GM19467 (cell line): Measurements from ENCODE around the gene OPTC.
"Not testable (repeated sequence)": the region's sequence is repeated elsewhere in the genome, so short reads cannot be mapped to it uniquely, and the experiment has no call there.

Experiments used
- ATAC-seq: cut with Tn5 transposase; IDR thresholded peaks from one replicate; pipeline ENCODE4 v1.9.1; 2021; ENCODE audit warnings: mild to moderate bottlenecking, moderate library complexity; ENCODE audit not compliant: unreplicated experiment

The OPTC gene

DNA sequence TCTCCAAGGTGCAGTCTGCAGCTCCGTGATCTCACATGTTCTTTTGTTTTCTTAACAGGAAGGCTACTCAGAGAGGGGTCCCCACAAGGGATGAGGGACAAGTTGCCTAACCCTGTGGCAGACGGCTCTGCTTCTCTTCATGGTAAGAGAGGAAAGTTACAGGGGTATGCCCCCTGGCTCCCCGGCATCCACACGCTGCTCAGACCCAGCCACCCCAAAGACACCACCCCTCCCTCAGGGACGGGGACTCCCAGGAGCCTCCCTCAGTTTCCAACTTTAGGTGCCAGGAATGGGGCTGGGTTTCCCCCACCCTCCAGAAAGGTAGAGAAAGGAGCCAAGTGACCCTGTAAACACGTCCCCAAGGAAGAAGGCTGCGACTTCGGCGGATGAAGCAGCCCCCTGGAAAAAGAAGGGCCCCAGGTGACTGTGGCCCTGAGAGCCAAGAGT, 19.7 kb downstream of the OPTC start:
- no peak for ATAC-seq

GRCh38 chr1:203516184-203516583, 22.2 kb downstream of the OPTC start:
- no peak for ATAC-seq

DNA sequence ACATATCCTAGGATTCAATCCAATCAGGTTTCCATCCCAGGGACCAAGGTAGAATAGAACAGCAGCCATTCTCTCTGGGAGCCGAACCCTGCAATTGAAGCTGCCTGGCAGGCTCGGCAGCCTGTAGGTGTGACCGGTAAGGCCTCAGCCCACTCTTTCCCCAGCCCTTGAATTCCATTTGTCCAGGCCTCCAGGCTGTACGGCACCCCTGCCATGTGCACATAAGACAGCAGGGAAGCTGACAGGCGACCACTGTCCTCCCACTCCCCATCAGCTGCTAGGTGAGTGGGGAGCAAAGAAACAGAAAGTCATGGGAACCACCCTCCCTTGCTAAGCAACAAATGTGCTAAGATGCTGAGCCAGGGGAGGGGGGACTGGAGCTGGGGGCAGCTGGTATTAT, 23.0 kb downstream of the OPTC start:
- ATAC-seq: no peak

GRCh38 chr1:203517426-203518110, 23.6 kb downstream of the OPTC start:
- ATAC-seq: no peak

DNA sequence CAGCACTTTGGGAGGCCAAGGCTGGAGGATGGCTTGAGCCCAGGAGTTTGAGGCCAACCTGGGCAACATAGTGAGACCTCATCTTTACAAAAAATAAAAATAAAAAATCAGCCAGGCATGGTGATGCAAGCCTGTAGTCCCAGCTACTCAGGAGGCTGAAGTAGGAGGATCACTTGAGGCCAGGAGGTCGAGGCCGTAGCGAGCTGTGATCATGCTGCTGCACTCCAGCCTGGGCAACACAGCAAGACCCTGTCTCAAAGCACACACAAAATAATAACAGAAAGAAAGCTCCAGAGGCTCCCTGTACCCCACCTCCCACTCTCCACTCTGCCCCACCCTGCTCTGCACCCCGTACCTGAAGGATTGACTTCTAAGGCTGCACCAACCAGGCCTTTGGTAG, 24.2 kb downstream of the OPTC start:
- not testable (repeated sequence) for ATAC-seq

GRCh38 chr1:203518541-203518940, 24.6 kb downstream of the OPTC start:
- no peak for ATAC-seq

DNA sequence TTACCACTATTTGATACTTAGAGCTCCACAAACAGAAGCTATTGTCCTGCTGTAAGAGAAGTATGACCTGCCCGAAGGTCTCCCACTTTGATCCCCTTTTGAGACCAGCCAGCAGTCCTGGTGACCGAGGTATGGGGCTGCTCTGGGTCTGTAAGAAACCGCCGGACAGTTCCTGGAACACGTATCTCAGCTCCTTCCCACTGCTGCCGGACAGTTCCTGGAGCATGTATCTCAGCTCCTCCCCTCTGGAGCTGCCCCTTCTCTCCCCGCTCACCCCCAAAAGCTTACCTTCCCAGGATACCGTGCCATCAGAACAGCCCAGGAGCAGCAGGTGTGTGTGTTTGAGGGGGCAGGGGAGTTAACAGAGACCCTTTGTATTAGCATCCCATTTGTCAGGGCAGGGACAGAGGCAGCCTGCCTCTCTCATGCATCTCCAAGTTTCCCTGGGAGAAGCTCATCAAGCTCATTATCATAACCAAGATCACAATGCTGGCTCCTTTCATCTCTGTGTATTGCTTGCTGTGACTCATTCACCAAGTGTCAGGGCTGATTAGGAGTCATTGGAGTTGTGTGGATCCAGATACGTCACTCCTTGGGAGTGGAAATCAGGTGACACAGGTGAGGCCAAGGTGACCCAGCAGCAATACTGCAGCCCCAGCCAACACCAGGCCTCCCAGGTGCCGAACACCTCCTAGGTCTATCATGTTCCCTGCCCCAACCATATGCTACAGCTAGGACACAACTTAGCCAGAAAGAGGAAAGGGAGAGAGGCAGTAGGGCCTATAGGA, 25.3 kb downstream of the OPTC start:
- no peak for ATAC-seq

- no peak for ATAC-seq
Measured at GRCh38 chr1:203519896-203520295, 25.9 kb downstream of the OPTC start.

DNA sequence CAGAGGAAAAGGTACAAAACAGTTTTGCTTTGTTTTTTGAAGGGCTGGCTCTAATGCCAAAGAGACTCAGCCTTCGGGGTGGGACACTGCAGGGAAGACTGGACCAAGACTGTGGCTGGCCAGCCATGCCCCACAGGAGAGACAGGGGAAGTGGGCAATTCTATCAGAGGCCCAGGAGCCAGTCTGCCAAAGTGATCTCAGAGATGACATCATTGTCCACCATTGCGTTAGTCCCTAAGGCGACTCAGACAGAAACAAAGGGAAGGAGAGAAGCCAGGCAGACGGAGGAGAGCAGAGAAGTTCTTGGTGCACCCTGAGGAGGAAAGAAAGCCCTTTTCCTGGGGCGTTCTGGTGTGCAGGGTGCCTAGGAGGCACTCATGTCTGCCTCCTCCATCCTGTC, 26.4 kb downstream of the OPTC start:
- no peak for ATAC-seq

DNA sequence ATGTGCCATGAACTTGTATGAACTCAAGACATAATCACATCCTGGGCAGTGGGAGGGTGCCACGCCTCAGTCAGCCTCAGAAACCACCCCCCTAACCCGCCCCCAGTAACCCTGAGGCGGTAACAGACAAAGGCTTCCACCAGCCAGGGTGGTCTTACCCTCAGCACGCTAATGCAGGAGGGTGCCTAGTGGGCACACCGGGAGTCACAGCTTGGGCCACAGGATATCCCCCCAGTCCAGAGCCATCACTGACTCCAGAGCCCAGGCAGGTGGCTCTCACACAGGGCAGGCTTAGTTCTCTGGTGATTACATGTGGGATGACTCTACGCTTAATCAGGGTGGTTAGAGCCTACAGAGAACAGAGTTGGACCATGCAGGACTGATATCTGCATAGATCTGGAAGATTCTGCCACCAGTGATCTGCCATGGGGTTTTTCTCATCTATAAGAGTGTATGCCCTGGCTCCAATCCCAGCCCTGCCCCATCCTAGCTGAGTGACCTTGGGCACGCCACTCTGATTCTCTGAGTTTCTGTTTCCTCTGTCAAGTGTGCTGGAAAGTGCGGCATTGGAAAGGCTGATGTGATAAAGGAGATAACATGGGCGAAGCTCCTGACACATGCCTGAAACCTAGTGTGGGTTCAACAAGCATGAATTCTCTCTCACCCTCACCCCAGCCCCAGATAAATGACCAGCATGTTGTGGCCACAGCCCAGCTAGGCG, 27.3 kb downstream of the OPTC start:
- no peak for ATAC-seq

GRCh38 chr1:203521812-203522211, 27.9 kb downstream of the OPTC start:
- no peak for ATAC-seq

DNA sequence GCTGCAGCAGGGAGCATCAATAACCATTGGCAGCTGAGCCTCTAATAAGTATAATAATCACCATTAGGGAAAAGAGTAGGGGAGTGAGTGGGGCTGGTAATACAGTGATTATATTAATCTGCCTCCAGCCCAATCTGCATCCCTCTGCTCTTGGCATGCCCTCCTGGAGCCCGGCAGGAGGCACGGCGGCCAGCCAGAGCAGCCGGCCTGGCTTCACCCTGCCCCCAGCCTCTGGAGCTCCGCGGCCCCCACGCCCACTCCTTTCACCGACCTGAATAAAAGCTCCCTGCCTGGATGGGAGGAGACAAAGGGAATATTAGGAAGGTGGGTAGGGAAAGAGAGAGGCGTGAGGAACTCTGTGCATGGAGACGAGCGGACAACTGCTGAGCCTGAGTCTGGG, 28.3 kb downstream of the OPTC start:
- ATAC-seq: no peak

DNA sequence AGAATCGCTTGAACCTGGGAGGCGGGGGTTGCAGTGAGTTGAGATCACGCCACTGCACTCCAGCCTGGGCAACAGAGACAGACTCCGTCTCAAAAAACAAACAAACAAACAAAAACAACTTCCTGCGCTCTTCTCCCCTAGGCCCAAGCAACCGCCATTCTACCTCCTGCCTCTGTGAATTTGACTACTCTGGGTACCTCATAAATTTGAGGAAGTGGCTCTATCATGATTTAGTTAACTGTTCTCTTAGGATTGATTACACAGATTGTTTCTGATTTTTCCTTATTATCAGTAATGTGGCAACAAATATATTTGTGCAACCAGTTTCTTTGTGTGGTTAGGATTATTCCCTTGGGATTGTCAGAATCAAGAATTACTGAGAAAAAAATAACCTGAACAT, 29.7 kb downstream of the OPTC start:
- ATAC-seq: no peak

DNA sequence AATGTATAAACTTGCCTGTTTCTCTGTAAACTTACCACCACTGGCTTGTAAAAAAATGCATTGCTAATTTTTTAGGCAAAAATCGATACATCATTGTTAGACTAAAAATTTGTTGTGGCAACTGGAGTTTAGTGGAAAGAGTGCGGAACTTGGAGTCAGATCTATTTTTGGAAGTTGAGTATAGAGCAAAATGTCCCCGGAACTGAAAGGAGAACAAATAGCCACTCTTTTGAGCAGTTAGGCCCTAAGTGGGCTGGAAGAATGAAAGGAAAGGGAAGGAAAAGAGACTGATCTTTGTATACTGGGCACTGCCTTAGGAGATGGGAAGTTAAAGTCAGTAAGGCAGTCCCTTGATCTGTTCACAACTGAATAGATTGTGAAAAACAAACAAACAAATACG, 30.2 kb downstream of the OPTC start:
- ATAC-seq: no peak

- ATAC-seq: no peak
Measured at GRCh38 chr1:203524824-203525223, 30.9 kb downstream of the OPTC start.

DNA sequence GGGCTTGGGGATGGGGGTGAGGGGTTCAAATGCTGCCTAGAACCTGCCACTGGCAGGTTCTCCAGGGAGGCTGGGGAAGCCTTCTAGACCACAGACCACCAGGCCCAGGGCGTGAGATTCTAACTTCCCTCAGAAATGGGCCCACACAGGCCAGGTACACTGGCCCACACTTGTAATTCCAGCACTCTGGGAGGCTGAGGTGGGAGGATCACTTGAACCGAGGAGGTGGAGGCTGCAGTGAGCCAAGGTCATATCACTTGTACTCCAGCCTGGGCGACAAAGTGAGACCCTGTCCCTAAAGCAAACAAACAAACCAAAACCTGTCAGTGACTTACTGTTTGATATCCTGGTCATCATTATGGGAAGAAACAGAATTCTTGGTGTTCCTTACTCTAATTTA, 31.7 kb downstream of the OPTC start:
- no peak for ATAC-seq

DNA sequence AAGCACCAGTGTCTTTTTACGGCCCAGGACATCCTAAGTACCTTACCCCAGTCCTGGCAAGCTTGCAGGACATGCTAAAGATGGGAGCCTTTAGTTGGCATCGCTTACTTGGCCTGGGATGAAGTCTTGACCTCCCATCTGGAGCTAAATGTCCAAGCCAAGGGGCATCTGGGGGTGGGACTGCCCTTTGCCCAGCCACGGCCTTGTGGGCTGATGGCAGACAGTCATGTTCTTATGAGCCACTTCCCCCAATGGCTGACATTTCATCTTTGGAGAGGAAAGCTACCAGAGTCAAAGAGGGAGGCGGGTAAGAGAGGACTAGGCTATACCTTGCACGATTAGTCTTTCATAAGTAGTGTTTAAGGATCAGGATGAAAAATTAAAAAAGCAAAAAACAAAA, 32.2 kb downstream of the OPTC start:
- ATAC-seq: no peak

- no peak for ATAC-seq
Measured at GRCh38 chr1:203526572-203526971, 32.6 kb downstream of the OPTC start.

DNA sequence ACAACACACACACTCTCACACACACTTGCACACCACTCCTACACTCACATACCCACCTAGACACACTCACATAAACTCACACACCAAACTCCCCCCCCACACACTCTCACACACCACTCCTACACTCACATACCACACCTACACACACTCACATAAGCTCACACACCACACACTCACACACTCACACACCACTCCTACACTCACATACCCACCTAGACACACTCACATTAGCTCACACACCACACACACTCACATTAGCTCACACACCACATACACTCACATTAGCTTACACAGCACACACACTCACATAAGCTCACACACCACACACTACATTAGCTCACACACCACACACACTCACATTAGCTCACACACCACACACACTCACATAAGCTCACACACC, 33.1 kb downstream of the OPTC start:
- no peak for ATAC-seq

GRCh38 chr1:203528063-203528462, 34.1 kb downstream of the OPTC start:
- no peak for ATAC-seq

- no peak for ATAC-seq
Measured at GRCh38 chr1:203528976-203529835, 35.3 kb downstream of the OPTC start.
